ENCODE measurements around the gene CERK. TPM values are rescaled to one million over a fixed set of nuclear protein-coding genes. Genes with fewer than 3 reads are reported as not detected.

Gene CERK
- total and polyA plus RNA-seq, 2 of the 13 experiments (the other 11 are each of a cell fraction or from before 2014, with no cell fraction given), result 40.3 to 41.9 TPM

DNA sequence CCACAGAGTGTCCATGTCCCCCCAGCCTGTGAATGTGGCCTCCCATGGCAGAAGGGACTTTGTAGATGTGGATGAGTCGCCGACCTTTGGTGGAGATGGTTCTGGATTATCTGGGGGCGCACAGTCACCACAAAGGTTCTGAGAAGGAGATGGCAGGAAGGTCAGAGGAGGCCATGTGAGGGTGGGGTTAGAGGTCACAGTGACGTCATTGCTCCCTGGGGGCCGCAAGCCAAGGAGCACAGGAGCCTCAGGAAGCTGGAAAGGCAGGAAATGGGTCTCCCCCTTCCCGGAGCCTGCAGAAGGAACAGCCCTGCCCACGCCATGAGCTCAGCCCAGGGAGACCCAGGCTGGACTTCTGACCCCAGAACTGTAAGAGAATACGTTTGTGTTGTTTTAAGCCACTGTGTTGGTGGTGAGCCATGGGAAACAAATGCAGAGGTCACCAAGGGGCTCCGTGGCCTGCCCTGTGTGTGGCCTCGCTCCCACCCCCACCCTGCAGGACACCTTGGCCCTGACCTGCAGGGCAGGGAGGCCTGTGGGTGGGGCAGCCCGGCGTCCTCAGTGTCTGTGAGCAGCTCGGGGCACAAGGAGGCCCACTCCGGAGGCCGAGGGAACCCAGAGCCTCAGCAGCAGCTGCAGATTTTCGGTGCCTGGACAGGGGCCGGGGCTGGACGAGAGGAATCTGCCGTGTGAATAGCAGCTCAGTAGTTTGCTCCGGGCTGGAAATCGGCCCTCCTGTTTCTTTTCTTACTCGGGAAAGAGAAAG is 85.8 kb downstream of the CERK start (continued):
- no peak for TF ChIP-seq ZNF33A (CRISPR knock-in tag; IDR thresholded peaks at IDR 0.05; ENCODE audit: borderline replicate concordance)
- no peak for TF ChIP-seq SIN3B (IDR thresholded peaks at IDR 0.05; ENCODE audit: low read length)
- 0 out of 2 replicates have a peak, but pooled peaks have one; percentile 19 for TF ChIP-seq JUNB (CRISPR knock-in tag; IDR thresholded peaks at IDR 0.05; ENCODE audit: borderline replicate concordance)
- no peak for TF ChIP-seq RAD21 (CRISPR knock-in tag; IDR thresholded peaks at IDR 0.05)
- TF ChIP-seq, protein P1, sequence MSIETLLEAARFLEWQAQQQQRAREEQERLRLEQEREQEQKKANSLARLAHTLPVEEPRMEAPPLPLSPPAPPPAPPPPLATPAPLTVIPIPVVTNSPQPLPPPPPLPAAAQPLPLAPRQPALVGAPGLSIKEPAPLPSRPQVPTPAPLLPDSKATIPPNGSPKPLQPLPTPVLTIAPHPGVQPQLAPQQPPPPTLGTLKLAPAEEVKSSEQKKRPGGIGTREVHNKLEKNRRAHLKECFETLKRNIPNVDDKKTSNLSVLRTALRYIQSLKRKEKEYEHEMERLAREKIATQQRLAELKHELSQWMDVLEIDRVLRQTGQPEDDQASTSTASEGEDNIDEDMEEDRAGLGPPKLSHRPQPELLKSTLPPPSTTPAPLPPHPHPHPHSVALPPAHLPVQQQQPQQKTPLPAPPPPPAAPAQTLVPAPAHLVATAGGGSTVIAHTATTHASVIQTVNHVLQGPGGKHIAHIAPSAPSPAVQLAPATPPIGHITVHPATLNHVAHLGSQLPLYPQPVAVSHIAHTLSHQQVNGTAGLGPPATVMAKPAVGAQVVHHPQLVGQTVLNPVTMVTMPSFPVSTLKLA (IDR thresholded peaks at IDR 0.05), result 0 out of 2 replicates have a peak, but pooled peaks have one; percentile 11
- TF ChIP-seq RBFOX2 (IDR thresholded peaks at IDR 0.05; ENCODE audit: low read depth, low read length), result peak; percentile 51; the same call in 1 of the 2 replicates
- TF ChIP-seq, protein P2, sequence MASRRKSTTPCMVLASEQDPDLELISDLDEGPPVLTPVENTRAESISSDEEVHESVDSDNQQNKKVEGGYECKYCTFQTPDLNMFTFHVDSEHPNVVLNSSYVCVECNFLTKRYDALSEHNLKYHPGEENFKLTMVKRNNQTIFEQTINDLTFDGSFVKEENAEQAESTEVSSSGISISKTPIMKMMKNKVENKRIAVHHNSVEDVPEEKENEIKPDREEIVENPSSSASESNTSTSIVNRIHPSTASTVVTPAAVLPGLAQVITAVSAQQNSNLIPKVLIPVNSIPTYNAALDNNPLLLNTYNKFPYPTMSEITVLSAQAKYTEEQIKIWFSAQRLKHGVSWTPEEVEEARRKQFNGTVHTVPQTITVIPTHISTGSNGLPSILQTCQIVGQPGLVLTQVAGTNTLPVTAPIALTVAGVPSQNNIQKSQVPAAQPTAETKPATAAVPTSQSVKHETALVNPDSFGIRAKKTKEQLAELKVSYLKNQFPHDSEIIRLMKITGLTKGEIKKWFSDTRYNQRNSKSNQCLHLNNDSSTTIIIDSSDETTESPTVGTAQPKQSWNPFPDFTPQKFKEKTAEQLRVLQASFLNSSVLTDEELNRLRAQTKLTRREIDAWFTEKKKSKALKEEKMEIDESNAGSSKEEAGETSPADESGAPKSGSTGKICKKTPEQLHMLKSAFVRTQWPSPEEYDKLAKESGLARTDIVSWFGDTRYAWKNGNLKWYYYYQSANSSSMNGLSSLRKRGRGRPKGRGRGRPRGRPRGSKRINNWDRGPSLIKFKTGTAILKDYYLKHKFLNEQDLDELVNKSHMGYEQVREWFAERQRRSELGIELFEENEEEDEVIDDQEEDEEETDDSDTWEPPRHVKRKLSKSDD (CRISPR knock-in tag; IDR thresholded peaks at IDR 0.05; ENCODE audit: low read depth), result no peak
- no peak for TF ChIP-seq ZSCAN21 (CRISPR knock-in tag; IDR thresholded peaks at IDR 0.05; ENCODE audit: borderline replicate concordance)
- no peak for TF ChIP-seq ZNF143 (CRISPR knock-in tag; IDR thresholded peaks at IDR 0.05)
- TF ChIP-seq GPN1 (CRISPR knock-in tag; IDR thresholded peaks at IDR 0.05; ENCODE audit: borderline replicate concordance), result no peak
- peak; percentile 51 for TF ChIP-seq ELF1 (CRISPR knock-in tag; IDR thresholded peaks at IDR 0.05)
- TF ChIP-seq, protein P3, sequence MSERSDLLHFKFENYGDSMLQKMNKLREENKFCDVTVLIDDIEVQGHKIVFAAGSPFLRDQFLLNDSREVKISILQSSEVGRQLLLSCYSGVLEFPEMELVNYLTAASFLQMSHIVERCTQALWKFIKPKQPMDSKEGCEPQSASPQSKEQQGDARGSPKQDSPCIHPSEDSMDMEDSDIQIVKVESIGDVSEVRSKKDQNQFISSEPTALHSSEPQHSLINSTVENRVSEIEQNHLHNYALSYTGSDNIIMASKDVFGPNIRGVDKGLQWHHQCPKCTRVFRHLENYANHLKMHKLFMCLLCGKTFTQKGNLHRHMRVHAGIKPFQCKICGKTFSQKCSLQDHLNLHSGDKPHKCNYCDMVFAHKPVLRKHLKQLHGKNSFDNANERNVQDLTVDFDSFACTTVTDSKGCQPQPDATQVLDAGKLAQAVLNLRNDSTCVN (CRISPR knock-in tag; IDR thresholded peaks at IDR 0.05; ENCODE audit: borderline replicate concordance), result no peak
- no peak for TF ChIP-seq ZNF530 (CRISPR knock-in tag; IDR thresholded peaks at IDR 0.05; ENCODE audit: low read depth)
- TF ChIP-seq, protein P4, sequence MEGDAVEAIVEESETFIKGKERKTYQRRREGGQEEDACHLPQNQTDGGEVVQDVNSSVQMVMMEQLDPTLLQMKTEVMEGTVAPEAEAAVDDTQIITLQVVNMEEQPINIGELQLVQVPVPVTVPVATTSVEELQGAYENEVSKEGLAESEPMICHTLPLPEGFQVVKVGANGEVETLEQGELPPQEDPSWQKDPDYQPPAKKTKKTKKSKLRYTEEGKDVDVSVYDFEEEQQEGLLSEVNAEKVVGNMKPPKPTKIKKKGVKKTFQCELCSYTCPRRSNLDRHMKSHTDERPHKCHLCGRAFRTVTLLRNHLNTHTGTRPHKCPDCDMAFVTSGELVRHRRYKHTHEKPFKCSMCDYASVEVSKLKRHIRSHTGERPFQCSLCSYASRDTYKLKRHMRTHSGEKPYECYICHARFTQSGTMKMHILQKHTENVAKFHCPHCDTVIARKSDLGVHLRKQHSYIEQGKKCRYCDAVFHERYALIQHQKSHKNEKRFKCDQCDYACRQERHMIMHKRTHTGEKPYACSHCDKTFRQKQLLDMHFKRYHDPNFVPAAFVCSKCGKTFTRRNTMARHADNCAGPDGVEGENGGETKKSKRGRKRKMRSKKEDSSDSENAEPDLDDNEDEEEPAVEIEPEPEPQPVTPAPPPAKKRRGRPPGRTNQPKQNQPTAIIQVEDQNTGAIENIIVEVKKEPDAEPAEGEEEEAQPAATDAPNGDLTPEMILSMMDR (CRISPR knock-in tag; IDR thresholded peaks at IDR 0.05), result no peak; the same call in 1 of the 2 replicates
- TF ChIP-seq, protein P5, sequence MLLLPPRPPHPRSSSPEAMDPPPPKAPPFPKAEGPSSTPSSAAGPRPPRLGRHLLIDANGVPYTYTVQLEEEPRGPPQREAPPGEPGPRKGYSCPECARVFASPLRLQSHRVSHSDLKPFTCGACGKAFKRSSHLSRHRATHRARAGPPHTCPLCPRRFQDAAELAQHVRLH (CRISPR knock-in tag; IDR thresholded peaks at IDR 0.05; ENCODE audit: borderline replicate concordance, low read depth), result no peak; the same call in 1 of the 2 replicates
- TF ChIP-seq HDAC6 (IDR thresholded peaks at IDR 0.05; ENCODE audit: low read depth, low read length), result no peak
- TF ChIP-seq ZSCAN22 (CRISPR knock-in tag; IDR thresholded peaks at IDR 0.05), result no peak
- TF ChIP-seq SRY (CRISPR knock-in tag; IDR thresholded peaks at IDR 0.05), result no peak; the same call in 1 of the 2 replicates
- TF ChIP-seq CBX1 (IDR thresholded peaks at IDR 0.05; ENCODE audit: low read depth), result no peak
- no peak for TF ChIP-seq ZNF558 (CRISPR knock-in tag; IDR thresholded peaks at IDR 0.05; ENCODE audit: borderline replicate concordance)
- no peak for TF ChIP-seq CENPT (CRISPR knock-in tag; IDR thresholded peaks at IDR 0.05; ENCODE audit: low read depth)

Measured in HepG2 (cell line).